ENCODE results near the gene RFX2.

DNA sequence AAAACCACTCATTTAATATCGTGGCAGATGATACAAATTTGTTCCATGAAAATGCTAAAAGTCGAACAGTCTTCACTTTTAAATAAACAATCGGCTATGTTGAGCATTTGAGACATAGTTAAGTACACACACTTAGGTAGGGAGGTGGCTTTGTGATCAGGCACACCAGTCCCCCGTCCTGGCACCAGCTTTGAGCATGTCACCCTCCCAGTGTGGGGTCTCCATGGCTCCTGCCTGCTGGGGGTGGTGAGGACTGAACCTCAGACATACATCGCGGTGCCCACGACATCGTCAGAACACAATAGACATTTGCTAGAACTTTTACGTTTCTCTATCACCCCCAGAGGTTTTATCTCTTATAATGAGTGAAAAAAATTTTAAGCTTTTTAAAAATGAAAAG, 62.0 kb downstream of the RFX2 start:
- TF ChIP-seq, protein P1, sequence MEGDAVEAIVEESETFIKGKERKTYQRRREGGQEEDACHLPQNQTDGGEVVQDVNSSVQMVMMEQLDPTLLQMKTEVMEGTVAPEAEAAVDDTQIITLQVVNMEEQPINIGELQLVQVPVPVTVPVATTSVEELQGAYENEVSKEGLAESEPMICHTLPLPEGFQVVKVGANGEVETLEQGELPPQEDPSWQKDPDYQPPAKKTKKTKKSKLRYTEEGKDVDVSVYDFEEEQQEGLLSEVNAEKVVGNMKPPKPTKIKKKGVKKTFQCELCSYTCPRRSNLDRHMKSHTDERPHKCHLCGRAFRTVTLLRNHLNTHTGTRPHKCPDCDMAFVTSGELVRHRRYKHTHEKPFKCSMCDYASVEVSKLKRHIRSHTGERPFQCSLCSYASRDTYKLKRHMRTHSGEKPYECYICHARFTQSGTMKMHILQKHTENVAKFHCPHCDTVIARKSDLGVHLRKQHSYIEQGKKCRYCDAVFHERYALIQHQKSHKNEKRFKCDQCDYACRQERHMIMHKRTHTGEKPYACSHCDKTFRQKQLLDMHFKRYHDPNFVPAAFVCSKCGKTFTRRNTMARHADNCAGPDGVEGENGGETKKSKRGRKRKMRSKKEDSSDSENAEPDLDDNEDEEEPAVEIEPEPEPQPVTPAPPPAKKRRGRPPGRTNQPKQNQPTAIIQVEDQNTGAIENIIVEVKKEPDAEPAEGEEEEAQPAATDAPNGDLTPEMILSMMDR (IDR thresholded peaks at IDR 0.05): no peak
- TF ChIP-seq CREM (CRISPR knock-in tag; IDR thresholded peaks at IDR 0.05) (no peak), NR1H2 (CRISPR knock-in tag; IDR thresholded peaks at IDR 0.05) (no peak)
- TF ChIP-seq, protein P2, sequence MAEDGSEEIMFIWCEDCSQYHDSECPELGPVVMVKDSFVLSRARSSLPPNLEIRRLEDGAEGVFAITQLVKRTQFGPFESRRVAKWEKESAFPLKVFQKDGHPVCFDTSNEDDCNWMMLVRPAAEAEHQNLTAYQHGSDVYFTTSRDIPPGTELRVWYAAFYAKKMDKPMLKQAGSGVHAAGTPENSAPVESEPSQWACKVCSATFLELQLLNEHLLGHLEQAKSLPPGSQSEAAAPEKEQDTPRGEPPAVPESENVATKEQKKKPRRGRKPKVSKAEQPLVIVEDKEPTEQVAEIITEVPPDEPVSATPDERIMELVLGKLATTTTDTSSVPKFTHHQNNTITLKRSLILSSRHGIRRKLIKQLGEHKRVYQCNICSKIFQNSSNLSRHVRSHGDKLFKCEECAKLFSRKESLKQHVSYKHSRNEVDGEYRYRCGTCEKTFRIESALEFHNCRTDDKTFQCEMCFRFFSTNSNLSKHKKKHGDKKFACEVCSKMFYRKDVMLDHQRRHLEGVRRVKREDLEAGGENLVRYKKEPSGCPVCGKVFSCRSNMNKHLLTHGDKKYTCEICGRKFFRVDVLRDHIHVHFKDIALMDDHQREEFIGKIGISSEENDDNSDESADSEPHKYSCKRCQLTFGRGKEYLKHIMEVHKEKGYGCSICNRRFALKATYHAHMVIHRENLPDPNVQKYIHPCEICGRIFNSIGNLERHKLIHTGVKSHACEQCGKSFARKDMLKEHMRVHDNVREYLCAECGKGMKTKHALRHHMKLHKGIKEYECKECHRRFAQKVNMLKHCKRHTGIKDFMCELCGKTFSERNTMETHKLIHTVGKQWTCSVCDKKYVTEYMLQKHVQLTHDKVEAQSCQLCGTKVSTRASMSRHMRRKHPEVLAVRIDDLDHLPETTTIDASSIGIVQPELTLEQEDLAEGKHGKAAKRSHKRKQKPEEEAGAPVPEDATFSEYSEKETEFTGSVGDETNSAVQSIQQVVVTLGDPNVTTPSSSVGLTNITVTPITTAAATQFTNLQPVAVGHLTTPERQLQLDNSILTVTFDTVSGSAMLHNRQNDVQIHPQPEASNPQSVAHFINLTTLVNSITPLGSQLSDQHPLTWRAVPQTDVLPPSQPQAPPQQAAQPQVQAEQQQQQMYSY (CRISPR knock-in tag; IDR thresholded peaks at IDR 0.05): no peak
- TF ChIP-seq, protein P3, sequence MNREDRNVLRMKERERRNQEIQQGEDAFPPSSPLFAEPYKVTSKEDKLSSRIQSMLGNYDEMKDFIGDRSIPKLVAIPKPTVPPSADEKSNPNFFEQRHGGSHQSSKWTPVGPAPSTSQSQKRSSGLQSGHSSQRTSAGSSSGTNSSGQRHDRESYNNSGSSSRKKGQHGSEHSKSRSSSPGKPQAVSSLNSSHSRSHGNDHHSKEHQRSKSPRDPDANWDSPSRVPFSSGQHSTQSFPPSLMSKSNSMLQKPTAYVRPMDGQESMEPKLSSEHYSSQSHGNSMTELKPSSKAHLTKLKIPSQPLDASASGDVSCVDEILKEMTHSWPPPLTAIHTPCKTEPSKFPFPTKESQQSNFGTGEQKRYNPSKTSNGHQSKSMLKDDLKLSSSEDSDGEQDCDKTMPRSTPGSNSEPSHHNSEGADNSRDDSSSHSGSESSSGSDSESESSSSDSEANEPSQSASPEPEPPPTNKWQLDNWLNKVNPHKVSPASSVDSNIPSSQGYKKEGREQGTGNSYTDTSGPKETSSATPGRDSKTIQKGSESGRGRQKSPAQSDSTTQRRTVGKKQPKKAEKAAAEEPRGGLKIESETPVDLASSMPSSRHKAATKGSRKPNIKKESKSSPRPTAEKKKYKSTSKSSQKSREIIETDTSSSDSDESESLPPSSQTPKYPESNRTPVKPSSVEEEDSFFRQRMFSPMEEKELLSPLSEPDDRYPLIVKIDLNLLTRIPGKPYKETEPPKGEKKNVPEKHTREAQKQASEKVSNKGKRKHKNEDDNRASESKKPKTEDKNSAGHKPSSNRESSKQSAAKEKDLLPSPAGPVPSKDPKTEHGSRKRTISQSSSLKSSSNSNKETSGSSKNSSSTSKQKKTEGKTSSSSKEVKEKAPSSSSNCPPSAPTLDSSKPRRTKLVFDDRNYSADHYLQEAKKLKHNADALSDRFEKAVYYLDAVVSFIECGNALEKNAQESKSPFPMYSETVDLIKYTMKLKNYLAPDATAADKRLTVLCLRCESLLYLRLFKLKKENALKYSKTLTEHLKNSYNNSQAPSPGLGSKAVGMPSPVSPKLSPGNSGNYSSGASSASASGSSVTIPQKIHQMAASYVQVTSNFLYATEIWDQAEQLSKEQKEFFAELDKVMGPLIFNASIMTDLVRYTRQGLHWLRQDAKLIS (CRISPR knock-in tag; IDR thresholded peaks at IDR 0.05; ENCODE audit: borderline replicate concordance): no peak

Data from WTC11 (cell line).